Liver (tissue), 3 donors: ENCODE data around the gene ITGA8.

Source experiments
- ATF3 ChIP-seq: IDR thresholded peaks from 2 replicates; pipeline ENCODE4 v1.6.1; 2016; ENCODE audit warnings: antibody characterized with exemption
- EGR1 ChIP-seq, 2 donors: IDR thresholded peaks; 2 replicates each; pipeline ENCODE4 v1.6.1; 2016 to 2018; ENCODE audit warnings: antibody characterized with exemption in 2 of 2, low read depth in 2 of 2
- HNF4A ChIP-seq, 2 donors: conservative IDR thresholded peaks; 2 replicates each; pipeline ENCODE4 v1.6.1; 2016; ENCODE audit warnings: antibody characterized with exemption in 2 of 2, mild to moderate bottlenecking in 2 of 2
- JUND ChIP-seq, 2 donors: IDR thresholded peaks; 2 replicates each; pipeline ENCODE4 v1.6.1; 2016; ENCODE audit warnings: antibody characterized with exemption in 2 of 2
- NR2F2 ChIP-seq: IDR thresholded peaks from 2 replicates; pipeline ENCODE4 v1.6.1; 2016; ENCODE audit warnings: antibody characterized with exemption
- RAD21 ChIP-seq, 2 donors: IDR thresholded peaks; 2 replicates each; pipeline ENCODE4 v1.6.1; 2016; ENCODE audit warnings: antibody characterized with exemption in 2 of 2, mild to moderate bottlenecking in 2 of 2
- SP1 ChIP-seq: IDR thresholded peaks from 2 replicates; pipeline ENCODE4 v1.6.1; 2018; ENCODE audit warnings: antibody characterized with exemption, mild to moderate bottlenecking
- TAF1 ChIP-seq: conservative IDR thresholded peaks from 2 replicates; pipeline ENCODE4 v1.6.1; 2016; ENCODE audit warnings: antibody characterized with exemption, mild to moderate bottlenecking
- YY1 ChIP-seq: IDR thresholded peaks from 2 replicates; pipeline ENCODE4 v1.6.1; 2016; ENCODE audit warnings: antibody characterized with exemption, mild to moderate bottlenecking
- TF ChIP-seq, protein P1 (sequence below): fragments of 150-350 bp; IDR thresholded peaks from 2 replicates; pipeline ENCODE4 v1.5.1; 2017; ENCODE audit warnings: improper control_type of control experiment, low read depth, low read length; ENCODE audit not compliant: missing input control
- TF ChIP-seq, protein P2 (sequence below): IDR thresholded peaks from 2 replicates; pipeline ENCODE4 v1.6.1; 2016; ENCODE audit warnings: antibody characterized with exemption, mild to moderate bottlenecking
- TF ChIP-seq, protein P3 (sequence below): IDR thresholded peaks from 2 replicates; pipeline ENCODE4 v1.6.1; 2016; ENCODE audit warnings: antibody characterized with exemption
- donor health status: healthy.
- donor health status: healthy.

DNA sequence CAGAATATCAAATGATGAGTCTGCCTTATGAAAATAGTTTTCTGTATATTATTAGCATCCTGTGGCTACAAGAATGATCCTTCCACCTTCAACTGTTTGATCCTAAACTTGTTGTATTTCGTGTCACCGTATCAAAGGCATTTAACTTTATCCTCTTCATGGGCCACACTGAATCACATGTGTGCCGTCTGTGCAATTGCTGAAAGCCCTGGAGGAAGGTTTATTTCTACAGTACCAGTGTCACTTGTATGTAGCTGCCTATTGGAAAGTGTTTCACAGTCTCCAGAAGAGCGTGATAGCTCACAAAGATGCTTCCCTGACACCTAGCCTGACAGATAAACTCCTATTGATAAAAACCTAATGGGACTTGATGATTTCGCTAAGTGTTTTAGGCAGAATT is 94.5 kb downstream of the ITGA8 start:
- TF ChIP-seq, protein P1, sequence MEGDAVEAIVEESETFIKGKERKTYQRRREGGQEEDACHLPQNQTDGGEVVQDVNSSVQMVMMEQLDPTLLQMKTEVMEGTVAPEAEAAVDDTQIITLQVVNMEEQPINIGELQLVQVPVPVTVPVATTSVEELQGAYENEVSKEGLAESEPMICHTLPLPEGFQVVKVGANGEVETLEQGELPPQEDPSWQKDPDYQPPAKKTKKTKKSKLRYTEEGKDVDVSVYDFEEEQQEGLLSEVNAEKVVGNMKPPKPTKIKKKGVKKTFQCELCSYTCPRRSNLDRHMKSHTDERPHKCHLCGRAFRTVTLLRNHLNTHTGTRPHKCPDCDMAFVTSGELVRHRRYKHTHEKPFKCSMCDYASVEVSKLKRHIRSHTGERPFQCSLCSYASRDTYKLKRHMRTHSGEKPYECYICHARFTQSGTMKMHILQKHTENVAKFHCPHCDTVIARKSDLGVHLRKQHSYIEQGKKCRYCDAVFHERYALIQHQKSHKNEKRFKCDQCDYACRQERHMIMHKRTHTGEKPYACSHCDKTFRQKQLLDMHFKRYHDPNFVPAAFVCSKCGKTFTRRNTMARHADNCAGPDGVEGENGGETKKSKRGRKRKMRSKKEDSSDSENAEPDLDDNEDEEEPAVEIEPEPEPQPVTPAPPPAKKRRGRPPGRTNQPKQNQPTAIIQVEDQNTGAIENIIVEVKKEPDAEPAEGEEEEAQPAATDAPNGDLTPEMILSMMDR: no peak
- TF ChIP-seq YY1: no peak
- no peak for TF ChIP-seq HNF4A (conservative IDR thresholded peaks at IDR 0.05)
- no peak for TF ChIP-seq SP1
- TF ChIP-seq, protein P2, sequence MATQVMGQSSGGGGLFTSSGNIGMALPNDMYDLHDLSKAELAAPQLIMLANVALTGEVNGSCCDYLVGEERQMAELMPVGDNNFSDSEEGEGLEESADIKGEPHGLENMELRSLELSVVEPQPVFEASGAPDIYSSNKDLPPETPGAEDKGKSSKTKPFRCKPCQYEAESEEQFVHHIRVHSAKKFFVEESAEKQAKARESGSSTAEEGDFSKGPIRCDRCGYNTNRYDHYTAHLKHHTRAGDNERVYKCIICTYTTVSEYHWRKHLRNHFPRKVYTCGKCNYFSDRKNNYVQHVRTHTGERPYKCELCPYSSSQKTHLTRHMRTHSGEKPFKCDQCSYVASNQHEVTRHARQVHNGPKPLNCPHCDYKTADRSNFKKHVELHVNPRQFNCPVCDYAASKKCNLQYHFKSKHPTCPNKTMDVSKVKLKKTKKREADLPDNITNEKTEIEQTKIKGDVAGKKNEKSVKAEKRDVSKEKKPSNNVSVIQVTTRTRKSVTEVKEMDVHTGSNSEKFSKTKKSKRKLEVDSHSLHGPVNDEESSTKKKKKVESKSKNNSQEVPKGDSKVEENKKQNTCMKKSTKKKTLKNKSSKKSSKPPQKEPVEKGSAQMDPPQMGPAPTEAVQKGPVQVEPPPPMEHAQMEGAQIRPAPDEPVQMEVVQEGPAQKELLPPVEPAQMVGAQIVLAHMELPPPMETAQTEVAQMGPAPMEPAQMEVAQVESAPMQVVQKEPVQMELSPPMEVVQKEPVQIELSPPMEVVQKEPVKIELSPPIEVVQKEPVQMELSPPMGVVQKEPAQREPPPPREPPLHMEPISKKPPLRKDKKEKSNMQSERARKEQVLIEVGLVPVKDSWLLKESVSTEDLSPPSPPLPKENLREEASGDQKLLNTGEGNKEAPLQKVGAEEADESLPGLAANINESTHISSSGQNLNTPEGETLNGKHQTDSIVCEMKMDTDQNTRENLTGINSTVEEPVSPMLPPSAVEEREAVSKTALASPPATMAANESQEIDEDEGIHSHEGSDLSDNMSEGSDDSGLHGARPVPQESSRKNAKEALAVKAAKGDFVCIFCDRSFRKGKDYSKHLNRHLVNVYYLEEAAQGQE: no peak
- no peak for TF ChIP-seq RAD21 (IDR thresholded peaks at IDR 0.05)
- no peak for TF ChIP-seq ATF3
- TF ChIP-seq TAF1: no peak
- no peak for TF ChIP-seq JUND (IDR thresholded peaks at IDR 0.05)
- TF ChIP-seq, protein P3, sequence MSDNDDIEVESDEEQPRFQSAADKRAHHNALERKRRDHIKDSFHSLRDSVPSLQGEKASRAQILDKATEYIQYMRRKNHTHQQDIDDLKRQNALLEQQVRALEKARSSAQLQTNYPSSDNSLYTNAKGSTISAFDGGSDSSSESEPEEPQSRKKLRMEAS: no peak
- no peak for TF ChIP-seq EGR1 (IDR thresholded peaks at IDR 0.05; ENCODE audit: low read depth in 2 of 2)
- no peak for TF ChIP-seq NR2F2
